ACHN (cell line): ENCODE data around the gene RGCC.
A peak's percentile ranks its signal among the peaks of the same experiment; 100 is the strongest.
"Not testable (repeated sequence)": the region's sequence is repeated elsewhere in the genome, so short reads cannot be mapped to it uniquely, and the experiment has no call there.

Experiments
- DNase-seq: peaks from one replicate; pipeline ENCODE4 v3.0.0-alpha.2; 2015
- in situ Hi-C: cut with HindIII; loops from 2 replicates; pipeline ENCODE4 v1.10.0; 2017; ENCODE audit warnings: low sequenced_read_pairs, low pct_ligation_motif_present, low pct_unique_long_range_greater_than_20kb

The RGCC gene, protein sequence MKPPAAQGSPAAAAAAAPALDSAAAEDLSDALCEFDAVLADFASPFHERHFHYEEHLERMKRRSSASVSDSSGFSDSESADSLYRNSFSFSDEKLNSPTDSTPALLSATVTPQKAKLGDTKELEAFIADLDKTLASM

DNA sequence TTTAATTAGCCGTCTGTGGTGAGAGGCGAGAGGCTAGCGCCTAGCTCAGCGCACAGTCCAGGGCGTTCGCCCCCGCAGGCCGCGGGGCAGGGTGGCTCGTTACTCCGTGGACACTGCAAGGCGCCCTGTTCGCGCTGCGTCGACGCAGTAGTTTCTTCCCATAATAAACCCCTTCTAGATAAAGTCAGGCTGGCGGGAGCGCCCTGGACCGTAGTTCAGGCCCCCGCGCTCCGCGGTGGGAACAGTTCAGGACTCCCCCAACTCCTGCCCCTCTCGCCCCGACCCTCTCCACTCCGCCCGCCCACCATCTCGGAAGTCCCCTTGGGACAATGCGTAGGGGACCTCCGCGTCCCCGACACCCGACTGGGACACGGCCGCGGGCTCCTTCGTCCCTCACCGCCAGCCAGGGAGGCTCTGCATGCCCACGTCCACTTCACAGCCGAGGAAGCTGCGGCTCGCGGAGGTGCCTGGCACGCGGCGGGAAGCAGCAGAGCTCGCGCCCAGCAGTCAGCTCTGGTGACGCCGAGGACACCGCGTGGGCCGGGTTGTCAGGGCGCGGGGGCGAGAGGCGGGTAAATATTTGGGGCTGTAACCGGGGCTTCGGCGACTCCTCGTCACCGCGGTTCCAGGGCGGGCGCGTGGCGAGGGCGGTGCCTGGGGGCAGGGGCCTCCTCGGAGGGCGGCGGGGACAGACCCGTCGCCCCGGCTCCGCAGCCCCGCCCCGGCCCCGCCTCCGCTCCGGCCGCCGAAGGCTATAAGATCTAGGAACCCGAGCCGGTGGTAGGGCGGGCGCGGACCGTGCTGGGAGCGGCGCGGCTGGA lies at the start of gene RGCC:
Gene RGCC, plus strand, starts transcription at position 783 of the 821 bp plus-strand sequence. CDS start 158 bp downstream, outside the sequence.
- peak; percentile 37 for DNase-seq
- in situ Hi-C loops: no loop called here

DNA sequence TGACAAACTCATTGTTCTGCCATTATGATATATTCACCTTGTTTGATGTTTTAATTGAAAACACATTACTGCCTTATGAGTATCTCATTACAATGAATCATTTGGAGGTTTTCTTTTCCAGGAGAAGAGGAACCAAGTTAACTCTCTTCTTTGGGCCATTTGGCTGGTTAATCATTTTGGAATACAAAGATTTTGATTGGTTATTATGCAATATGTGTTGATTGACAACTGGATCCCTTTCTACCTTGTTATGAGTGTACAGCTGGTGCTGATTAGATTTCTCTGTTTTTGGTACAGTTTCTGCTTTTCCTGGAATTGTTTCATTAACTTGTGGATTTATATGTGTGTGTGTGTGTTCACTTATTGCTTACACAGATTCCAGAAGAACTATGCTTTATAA lies 49.2 kb upstream of the RGCC start:
- in situ Hi-C loops: no loop called here
- DNase-seq: no peak

GRCh38 chr13:41408746-41409145 lies 48.6 kb upstream of the RGCC start:
- in situ Hi-C loops: no loop called here

GRCh38 chr13:41409611-41410010 lies 47.7 kb upstream of the RGCC start:
- in situ Hi-C loops: no loop called here
- DNase-seq: no peak

More at GRCh38 chr13:41408746-41409145, 48.6 kb upstream of the RGCC start:
- no peak for DNase-seq

GRCh38 chr13:41411060-41411459 lies 46.3 kb upstream of the RGCC start:
- in situ Hi-C loops: no loop called here
- DNase-seq: no peak

GRCh38 chr13:41411522-41411921 lies 45.8 kb upstream of the RGCC start:
- in situ Hi-C loops: no loop called here
- peak; percentile 19 for DNase-seq

DNA sequence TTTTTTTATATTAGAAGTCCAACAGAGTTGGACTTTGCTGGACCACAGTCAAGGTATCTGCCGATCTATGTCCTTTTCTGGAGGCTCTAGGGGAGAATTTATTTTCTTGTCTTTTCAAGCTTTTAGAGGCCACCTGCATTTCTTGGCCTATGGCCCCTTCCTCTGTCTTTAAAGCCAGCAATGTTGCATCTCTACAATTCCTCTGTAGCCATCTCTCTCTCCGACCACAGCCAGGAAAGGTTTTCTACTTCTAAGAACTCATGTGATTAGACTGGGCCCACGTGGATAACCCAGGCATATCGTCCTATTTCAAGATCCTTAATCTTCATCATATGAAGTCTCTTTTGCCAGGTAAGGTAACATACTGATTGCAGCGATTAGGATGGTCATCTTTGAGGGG lies 43.5 kb upstream of the RGCC start:
- DNase-seq: no peak
- in situ Hi-C loops: no loop called here

DNA sequence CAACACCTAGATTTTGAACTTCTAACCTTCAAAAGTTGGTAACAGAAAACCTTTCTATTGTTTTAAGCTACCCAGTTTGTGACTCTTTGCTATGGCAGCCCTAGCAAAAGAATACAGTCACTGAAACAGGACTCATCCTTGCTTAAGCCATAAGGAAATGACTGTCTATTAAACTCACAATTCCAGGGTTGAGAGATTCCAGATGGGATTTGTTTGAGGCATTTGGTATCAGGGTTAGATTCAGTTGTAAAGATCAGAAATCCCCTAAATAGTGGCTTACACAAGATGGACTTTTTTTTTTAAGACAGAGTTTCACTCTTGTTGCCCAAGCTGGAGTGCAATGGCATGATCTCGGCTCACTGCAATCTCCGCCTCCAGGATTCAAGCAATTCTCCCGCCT lies 41.1 kb upstream of the RGCC start:
- in situ Hi-C loops: no loop called here
- DNase-seq: no peak

DNA sequence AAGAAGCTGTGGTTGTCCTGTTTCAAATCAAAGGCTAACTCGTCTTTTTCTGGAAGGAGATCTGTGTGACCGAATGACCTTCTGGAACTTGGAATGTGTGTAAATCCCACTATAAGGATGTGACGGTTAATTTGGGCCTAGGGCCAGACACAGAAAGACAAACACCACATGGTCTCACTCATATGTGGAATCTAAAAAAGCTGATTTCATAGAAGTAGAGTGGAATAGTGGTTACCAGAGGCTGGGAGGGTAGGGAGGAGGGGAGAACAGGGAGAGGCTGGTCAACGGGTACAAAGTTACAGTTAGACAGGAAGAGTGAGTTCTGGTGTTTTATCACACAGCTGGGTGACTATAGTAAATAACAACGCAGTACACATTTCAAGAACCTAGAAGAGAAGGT lies 39.3 kb upstream of the RGCC start:
- no peak for DNase-seq
- in situ Hi-C loops: no loop called here

GRCh38 chr13:41418731-41419130 lies 38.6 kb upstream of the RGCC start:
- in situ Hi-C loops: no loop called here
- no peak for DNase-seq

GRCh38 chr13:41419206-41419605 lies 38.1 kb upstream of the RGCC start:
- DNase-seq: no peak
- in situ Hi-C loops: no loop called here

- in situ Hi-C loops: no loop called here
- DNase-seq: no peak
Observed at GRCh38 chr13:41420146-41420545, 37.2 kb upstream of the RGCC start.

GRCh38 chr13:41421330-41421729 lies 36.0 kb upstream of the RGCC start:
- DNase-seq, in situ Hi-C loops: not testable (repeated sequence)

DNA sequence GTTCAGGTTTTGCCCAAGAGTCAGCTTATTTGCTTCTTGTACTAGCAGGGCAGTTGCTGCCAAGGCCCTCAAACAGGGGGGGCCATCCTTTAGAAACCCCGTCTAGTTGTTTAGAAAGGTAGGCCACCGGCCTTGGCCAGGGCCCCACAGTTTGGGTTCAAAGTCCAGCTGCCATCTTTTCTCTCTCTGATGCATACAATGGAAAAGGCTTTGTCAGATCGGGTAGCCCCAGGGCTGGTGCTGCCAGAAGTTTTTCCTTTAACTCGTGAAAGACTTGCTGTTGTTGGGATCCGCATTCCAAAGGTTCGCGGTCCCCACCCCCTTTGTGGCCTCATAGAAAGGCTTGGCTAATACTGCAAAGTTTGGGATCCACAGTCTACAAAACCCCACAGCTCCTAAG lies 35.4 kb upstream of the RGCC start:
- DNase-seq, in situ Hi-C loops: not testable (repeated sequence)

DNA sequence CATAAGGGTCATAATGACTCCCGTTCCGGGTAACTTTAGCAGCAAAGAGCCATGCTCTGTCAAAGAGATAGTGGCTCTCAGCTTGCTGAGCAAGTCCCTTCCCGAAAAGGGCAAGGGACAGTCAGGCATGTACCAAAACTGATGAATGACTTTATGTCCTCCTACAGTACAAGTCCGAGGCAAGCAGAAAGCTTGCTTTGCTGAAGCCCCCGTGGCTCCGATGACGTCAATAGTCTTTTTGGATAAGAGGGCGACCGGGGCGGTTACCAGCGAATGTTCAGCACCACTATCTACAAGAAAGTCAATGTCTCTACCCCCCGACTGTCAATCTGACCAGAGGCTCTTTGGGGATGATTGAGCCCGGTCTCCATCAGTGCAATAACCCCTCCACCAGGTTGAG lies 34.1 kb upstream of the RGCC start:
- DNase-seq, in situ Hi-C loops: not testable (repeated sequence)

GRCh38 chr13:41424675-41425074 lies 32.7 kb upstream of the RGCC start:
- in situ Hi-C loops, DNase-seq: not testable (repeated sequence)

- DNase-seq: no peak
- in situ Hi-C loops: no loop called here
Observed at GRCh38 chr13:41426047-41426446, 31.3 kb upstream of the RGCC start.

DNA sequence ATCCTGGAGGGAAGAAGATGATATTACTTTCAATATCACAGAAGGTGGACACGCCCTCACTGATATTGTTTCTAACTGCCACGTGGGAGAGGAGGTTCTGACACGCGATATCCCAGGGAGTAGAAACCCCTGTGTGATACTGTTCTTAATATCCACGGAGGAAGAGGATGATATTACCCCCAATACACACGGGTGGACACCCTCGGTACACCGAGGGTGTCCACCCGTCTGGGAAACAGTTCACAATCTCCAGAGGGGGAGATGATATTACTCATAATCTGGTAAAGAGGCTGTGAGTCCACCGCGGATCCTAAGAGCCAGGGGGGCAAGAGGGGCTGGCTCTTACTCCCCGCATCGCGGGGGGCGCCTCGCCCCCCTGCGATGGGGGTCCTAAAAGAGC lies 29.7 kb upstream of the RGCC start:
- in situ Hi-C loops: no loop called here

GRCh38 chr13:41428155-41428554 lies 29.2 kb upstream of the RGCC start:
- in situ Hi-C loops: no loop called here
- no peak for DNase-seq

More for the DNA sequence above, 29.7 kb upstream of the RGCC start:
- no peak for DNase-seq

- in situ Hi-C loops, DNase-seq: not testable (repeated sequence)
Observed at GRCh38 chr13:41434030-41434429, 23.3 kb upstream of the RGCC start.
